ENCODE data around the gene DMRTC2. TPM values are rescaled to one million over a fixed set of nuclear protein-coding genes. Genes with fewer than 3 reads are reported as not detected.

Gene DMRTC2
- total and polyA plus RNA-seq, 2 of the 13 experiments (the other 11 are each of a cell fraction or from before 2014, with no cell fraction given), result not detected

DNA sequence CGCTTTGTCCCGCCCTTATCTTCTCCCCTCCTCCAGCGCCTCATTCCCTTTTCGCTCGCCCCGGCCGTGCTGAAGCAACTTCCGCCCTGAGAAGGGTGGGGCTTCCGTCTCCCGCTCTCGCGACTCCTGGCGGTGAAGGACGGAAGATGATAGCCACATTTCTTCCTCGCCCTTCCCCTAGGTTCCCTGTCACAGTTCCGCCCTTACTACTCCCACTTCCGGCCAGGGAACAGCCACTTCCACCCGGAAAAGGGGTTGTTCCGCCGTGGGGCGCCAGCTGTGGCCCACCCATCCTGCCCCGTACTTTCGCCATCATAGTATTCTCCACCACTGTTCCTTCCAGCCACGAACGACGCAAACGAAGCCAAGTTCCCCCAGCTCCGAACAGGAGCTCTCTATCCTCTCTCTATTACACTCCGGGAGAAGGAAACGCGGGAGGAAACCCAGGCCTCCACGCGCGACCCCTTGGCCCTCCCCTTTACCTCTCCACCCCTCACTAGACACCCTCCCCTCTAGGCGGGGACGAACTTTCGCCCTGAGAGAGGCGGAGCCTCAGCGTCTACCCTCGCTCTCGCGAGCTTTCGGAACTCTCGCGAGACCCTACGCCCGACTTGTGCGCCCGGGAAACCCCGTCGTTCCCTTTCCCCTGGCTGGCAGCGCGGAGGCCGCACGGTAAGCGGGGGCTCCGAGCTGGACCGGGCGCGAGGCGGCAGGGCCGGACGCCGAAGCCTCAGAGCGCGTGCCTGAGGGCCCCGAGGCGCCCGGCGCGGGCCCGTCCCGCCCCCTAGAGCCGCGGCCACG lies 15.0 kb downstream of the DMRTC2 start, which contains the start of gene RPS19 (continued):
- TF ChIP-seq, protein P1, sequence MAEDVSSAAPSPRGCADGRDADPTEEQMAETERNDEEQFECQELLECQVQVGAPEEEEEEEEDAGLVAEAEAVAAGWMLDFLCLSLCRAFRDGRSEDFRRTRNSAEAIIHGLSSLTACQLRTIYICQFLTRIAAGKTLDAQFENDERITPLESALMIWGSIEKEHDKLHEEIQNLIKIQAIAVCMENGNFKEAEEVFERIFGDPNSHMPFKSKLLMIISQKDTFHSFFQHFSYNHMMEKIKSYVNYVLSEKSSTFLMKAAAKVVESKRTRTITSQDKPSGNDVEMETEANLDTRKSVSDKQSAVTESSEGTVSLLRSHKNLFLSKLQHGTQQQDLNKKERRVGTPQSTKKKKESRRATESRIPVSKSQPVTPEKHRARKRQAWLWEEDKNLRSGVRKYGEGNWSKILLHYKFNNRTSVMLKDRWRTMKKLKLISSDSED (CRISPR knock-in tag; IDR thresholded peaks at IDR 0.05), result no peak
- TF ChIP-seq, protein P2, sequence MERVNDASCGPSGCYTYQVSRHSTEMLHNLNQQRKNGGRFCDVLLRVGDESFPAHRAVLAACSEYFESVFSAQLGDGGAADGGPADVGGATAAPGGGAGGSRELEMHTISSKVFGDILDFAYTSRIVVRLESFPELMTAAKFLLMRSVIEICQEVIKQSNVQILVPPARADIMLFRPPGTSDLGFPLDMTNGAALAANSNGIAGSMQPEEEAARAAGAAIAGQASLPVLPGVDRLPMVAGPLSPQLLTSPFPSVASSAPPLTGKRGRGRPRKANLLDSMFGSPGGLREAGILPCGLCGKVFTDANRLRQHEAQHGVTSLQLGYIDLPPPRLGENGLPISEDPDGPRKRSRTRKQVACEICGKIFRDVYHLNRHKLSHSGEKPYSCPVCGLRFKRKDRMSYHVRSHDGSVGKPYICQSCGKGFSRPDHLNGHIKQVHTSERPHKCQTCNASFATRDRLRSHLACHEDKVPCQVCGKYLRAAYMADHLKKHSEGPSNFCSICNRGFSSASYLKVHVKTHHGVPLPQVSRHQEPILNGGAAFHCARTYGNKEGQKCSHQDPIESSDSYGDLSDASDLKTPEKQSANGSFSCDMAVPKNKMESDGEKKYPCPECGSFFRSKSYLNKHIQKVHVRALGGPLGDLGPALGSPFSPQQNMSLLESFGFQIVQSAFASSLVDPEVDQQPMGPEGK (CRISPR knock-in tag; IDR thresholded peaks at IDR 0.05), result peak; percentile 78
- TF ChIP-seq THYN1 (CRISPR knock-in tag; IDR thresholded peaks at IDR 0.05; ENCODE audit: borderline replicate concordance, low read depth) (no peak), MZF1 (CRISPR knock-in tag; IDR thresholded peaks at IDR 0.05; ENCODE audit: borderline replicate concordance) (no peak), HOXD1 (CRISPR knock-in tag; IDR thresholded peaks at IDR 0.05) (peak; percentile 82), ZSCAN31 (CRISPR knock-in tag; IDR thresholded peaks at IDR 0.05; ENCODE audit: low read depth) (peak; percentile 64), ZNF777 (CRISPR knock-in tag; IDR thresholded peaks at IDR 0.05) (no peak), HHEX (CRISPR knock-in tag; IDR thresholded peaks at IDR 0.05) (no peak), CREM (IDR thresholded peaks at IDR 0.05) (peak; percentile 96), CREM (CRISPR knock-in tag; IDR thresholded peaks at IDR 0.05) (0 out of 2 replicates have a peak, but pooled peaks have one; percentile 25), NFIB (CRISPR knock-in tag; IDR thresholded peaks at IDR 0.05; ENCODE audit: borderline replicate concordance) (no peak), ZNF143 (CRISPR knock-in tag; IDR thresholded peaks at IDR 0.05) (peak; percentile 60; the same call in 1 of the 2 replicates), ZNF331 (CRISPR knock-in tag; IDR thresholded peaks at IDR 0.05) (peak; percentile 72; the same call in 1 of the 2 replicates), SPEN (CRISPR knock-in tag; IDR thresholded peaks at IDR 0.05; ENCODE audit: low read depth) (peak; percentile 98), IKZF4 (CRISPR knock-in tag; IDR thresholded peaks at IDR 0.05; ENCODE audit: borderline replicate concordance, low read depth, not compliant biosample characterization) (no peak), POLR2G (IDR thresholded peaks at IDR 0.05; ENCODE audit: low read depth, low read length) (peak; percentile 96), NCOR1 (IDR thresholded peaks at IDR 0.05; ENCODE audit: borderline replicate concordance, low read length) (peak; percentile 40; the same call in 1 of the 2 replicates), ZNF484 (CRISPR knock-in tag; IDR thresholded peaks at IDR 0.05; ENCODE audit: borderline replicate concordance, low read depth) (no peak), MTA3 (CRISPR knock-in tag; IDR thresholded peaks at IDR 0.05) (no peak), SMARCE1 (IDR thresholded peaks at IDR 0.05; ENCODE audit: borderline replicate concordance) (no peak), ZNF460 (CRISPR knock-in tag; IDR thresholded peaks at IDR 0.05; ENCODE audit: borderline replicate concordance) (no peak)
- TF ChIP-seq, protein P3, sequence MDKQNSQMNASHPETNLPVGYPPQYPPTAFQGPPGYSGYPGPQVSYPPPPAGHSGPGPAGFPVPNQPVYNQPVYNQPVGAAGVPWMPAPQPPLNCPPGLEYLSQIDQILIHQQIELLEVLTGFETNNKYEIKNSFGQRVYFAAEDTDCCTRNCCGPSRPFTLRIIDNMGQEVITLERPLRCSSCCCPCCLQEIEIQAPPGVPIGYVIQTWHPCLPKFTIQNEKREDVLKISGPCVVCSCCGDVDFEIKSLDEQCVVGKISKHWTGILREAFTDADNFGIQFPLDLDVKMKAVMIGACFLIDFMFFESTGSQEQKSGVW (CRISPR knock-in tag; IDR thresholded peaks at IDR 0.05; ENCODE audit: borderline replicate concordance), result no peak
- TF ChIP-seq, protein P4, sequence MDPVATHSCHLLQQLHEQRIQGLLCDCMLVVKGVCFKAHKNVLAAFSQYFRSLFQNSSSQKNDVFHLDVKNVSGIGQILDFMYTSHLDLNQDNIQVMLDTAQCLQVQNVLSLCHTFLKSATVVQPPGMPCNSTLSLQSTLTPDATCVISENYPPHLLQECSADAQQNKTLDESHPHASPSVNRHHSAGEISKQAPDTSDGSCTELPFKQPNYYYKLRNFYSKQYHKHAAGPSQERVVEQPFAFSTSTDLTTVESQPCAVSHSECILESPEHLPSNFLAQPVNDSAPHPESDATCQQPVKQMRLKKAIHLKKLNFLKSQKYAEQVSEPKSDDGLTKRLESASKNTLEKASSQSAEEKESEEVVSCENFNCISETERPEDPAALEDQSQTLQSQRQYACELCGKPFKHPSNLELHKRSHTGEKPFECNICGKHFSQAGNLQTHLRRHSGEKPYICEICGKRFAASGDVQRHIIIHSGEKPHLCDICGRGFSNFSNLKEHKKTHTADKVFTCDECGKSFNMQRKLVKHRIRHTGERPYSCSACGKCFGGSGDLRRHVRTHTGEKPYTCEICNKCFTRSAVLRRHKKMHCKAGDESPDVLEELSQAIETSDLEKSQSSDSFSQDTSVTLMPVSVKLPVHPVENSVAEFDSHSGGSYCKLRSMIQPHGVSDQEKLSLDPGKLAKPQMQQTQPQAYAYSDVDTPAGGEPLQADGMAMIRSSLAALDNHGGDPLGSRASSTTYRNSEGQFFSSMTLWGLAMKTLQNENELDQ (CRISPR knock-in tag; IDR thresholded peaks at IDR 0.05; ENCODE audit: borderline replicate concordance), result no peak
